Chondrocyte (in vitro differentiated cells): ENCODE measurements around the gene CGN. TPM values are rescaled to one million over a fixed set of nuclear protein-coding genes. Genes with fewer than 3 reads are reported as not detected.
A peak's percentile ranks its signal among the peaks of the same experiment; 100 is the strongest.

Experiments used
- DNase-seq: peaks from one replicate; pipeline ENCODE4 v3.0.0; 2021; ENCODE audit warnings: mixed read lengths, low spot score
- H3K27ac Mint-ChIP-seq: one replicate; pipeline ENCODE4 v1.8.0; 2021; ENCODE audit warnings: mild to moderate bottlenecking, moderate library complexity, mixed read lengths; ENCODE audit not compliant: unreplicated experiment
- H3K27me3 Mint-ChIP-seq: 2 replicates; pipeline ENCODE4 v1.8.0; 2021; ENCODE audit warnings: low read depth, mixed read lengths
- H3K36me3 Mint-ChIP-seq: 2 replicates; pipeline ENCODE4 v1.8.0; 2021; ENCODE audit warnings: low read depth, mixed read lengths
- H3K4me1 Mint-ChIP-seq: 2 replicates; pipeline ENCODE4 v1.8.0; 2021; ENCODE audit warnings: low read depth, mild to moderate bottlenecking, mixed read lengths
- H3K4me3 Mint-ChIP-seq: one replicate; pipeline ENCODE4 v1.8.0; 2021; ENCODE audit warnings: mild to moderate bottlenecking, moderate library complexity, mixed read lengths; ENCODE audit not compliant: unreplicated experiment
- H3K9me3 Mint-ChIP-seq: 2 replicates; pipeline ENCODE4 v1.8.0; 2021; ENCODE audit warnings: low read depth, mixed read lengths
- CTCF ChIP-seq: fragments of 200-600 bp; sonication (generic); IDR thresholded peaks from 2 replicates; pipeline ENCODE4 v1.5.0; 2021; ENCODE audit warnings: antibody characterized with exemption, mild to moderate bottlenecking, moderate library complexity
- total RNA-seq: library from RNA; stranded (reverse); gene quantifications from 3 replicates; pipeline ENCODE4 v1.2.1, GENCODE V29; 2021

CGN gene
- total RNA-seq, 1 donor from 2014 or later, result 1.0 TPM

- no peak for DNase-seq
- H3K4me3 Mint-ChIP-seq, result peak overlapping the region; percentile 67
- TF ChIP-seq CTCF, result peak; percentile 31
- peaks cover 4% of the 10 kb centered on the region for H3K27me3 Mint-ChIP-seq
- no peaks in the 10 kb centered on the region for H3K9me3 Mint-ChIP-seq
- no peak overlapping the region for H3K27ac Mint-ChIP-seq
- peaks cover 27% of the 10 kb centered on the region for H3K4me1 Mint-ChIP-seq
- H3K36me3 Mint-ChIP-seq, result no peaks in the 10 kb centered on the region
Measured at GRCh38 chr1:151511636-151512215, 539 bp downstream of the CGN start.

DNA sequence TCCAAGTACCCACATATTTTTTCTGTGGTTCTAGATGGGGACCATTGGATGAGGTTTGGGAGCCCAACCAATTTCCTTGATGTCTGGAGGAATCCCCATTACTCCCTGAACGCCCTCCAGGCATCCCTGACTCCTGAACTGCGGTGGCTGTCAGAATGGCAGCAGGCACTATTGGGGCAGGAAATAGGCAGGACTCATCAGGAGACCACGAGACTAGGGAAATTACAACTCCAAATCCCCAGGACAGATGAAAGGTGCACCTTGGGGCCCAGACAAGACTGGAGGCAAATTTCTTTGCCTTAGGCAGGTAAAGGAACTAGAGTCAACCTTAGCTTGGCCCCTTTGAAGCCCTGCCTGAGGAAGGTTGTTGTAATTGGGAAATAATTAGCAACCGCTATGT is 1.1 kb downstream of the CGN start:
- TF ChIP-seq CTCF, result no peak
- Mint-ChIP-seq H3K27ac (no peak overlapping the region), H3K27me3 (no peaks in the 10 kb centered on the region), H3K9me3 (no peaks in the 10 kb centered on the region), H3K4me3 (peak overlapping the region; percentile 67), H3K4me1 (peaks cover 27% of the 10 kb centered on the region), H3K36me3 (no peaks in the 10 kb centered on the region)
- peak; percentile 9 for DNase-seq

DNA sequence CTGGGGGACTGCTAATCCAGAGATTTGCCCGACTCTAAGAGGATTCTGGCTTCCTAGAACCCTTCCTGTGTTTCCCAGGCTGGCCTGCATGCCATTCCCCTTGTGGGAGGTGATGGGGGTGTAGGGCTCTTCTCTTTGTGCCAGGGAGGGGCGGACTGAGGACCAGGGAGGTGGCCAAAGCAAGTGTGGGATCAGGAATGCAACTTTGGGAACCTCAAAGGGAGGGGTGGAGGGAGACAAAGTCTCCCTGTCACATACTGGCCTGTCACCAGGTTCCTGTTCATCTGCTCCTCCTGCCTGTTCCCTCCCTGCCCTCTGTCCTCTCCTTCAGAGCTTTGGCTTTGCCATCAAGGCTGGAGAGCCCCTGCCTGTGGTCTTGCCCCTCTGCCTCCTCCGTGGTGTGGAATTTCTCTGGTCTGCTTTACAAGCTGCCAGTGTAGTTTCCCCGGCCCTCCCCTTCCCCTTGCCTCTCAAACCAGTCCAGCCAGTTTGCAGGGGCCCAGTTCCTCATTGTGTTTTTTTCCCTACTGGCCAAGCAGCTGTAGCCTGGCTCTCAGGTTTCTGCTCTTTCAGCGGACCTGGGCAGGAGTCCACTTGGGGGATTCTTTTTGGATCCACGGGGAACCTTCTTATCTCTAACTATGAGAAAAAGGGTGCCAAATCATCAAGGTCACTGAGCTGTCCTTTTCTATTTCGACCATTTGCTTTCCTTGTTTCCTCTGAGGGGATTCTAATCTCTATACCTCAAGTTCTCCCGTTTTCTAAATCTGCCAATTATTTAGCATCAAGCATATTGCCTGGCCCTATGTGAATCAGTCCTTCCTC is 1.8 kb downstream of the CGN start:
- Mint-ChIP-seq H3K36me3 (no peaks in the 10 kb centered on the region), H3K4me3 (no peak overlapping the region), H3K27ac (peak overlapping the region; percentile 3), H3K9me3 (no peaks in the 10 kb centered on the region), H3K4me1 (peaks cover 27% of the 10 kb centered on the region), H3K27me3 (no peaks in the 10 kb centered on the region)
- DNase-seq, result peak; percentile 53
- TF ChIP-seq CTCF, result no peak

DNA sequence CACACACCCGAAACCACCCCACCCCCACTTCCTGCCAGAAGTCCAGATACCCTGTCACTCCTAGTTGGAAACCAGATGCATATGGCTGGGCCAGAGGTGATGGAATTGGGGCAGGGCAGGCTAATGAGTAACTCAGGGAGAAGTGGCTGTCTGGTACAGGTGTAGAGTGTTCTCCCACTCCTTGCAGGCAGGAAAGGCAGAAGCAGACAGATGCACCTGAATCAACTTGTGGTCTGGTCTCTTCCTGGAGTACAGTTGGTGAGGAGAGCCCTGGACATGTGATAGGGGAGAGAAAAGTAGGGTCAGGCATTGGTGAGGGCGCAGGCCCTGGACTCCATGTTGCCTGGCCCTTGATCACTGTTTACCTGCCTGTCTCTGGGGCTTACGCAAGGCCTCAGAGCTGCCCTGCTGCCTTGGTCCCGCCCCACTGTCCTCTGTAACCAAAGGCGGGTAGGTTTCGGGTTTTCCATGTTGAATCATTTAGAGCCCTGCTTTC is 2.5 kb downstream of the CGN start:
- Mint-ChIP-seq H3K4me1 (peaks cover 27% of the 10 kb centered on the region), H3K4me3 (no peak overlapping the region), H3K27ac (peak overlapping the region; percentile 3), H3K9me3 (no peaks in the 10 kb centered on the region), H3K27me3 (no peaks in the 10 kb centered on the region), H3K36me3 (no peaks in the 10 kb centered on the region)
- DNase-seq, result peak; percentile 58
- no peak for TF ChIP-seq CTCF

GRCh38 chr1:151514366-151514765 is 3.2 kb downstream of the CGN start:
- Mint-ChIP-seq H3K9me3 (no peaks in the 10 kb centered on the region), H3K4me3 (no peak overlapping the region), H3K27ac (no peak overlapping the region), H3K27me3 (no peaks in the 10 kb centered on the region), H3K36me3 (no peaks in the 10 kb centered on the region), H3K4me1 (peaks cover 27% of the 10 kb centered on the region)
- no peak for TF ChIP-seq CTCF
- no peak for DNase-seq
